GM18505 (cell line): ENCODE results near the gene ARF1.

ENCODE experiments used
- ATAC-seq: cut with Tn5 transposase; IDR thresholded peaks from one replicate; pipeline ENCODE4 v1.9.1; 2021; ENCODE audit not compliant: unreplicated experiment
- POLR2A ChIP-seq: IDR thresholded peaks from 4 replicates; pipeline ENCODE4 v1.6.1; 2011; ENCODE audit warnings: borderline replicate concordance; ENCODE audit not compliant: insufficient read depth, insufficient read length; ENCODE audit errors: extremely low read depth

Gene ARF1

DNA sequence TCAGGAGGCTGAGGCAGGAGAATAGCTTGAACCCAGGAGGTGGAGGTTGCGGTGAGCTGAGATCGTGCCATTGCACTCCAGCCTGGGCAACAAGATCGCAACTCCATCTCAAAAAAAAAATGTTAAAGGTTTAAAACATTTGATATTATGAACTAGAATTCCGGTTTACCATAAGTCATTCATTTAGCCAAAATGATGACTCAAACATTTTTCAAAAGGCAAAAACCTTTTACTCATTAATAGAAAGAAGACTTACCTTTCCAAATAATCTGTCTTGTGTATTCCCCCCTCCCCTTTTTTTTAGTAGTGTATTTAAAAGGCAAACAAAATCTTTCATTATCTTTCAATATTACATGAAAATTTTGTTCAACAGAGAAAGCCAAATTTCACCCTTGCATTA, 34.8 kb downstream of the ARF1 start:
- ATAC-seq, result no peak
- TF ChIP-seq POLR2A, result no peak

GRCh38 chr1:228118040-228118439, 35.5 kb downstream of the ARF1 start:
- no peak for TF ChIP-seq POLR2A
- ATAC-seq, result no peak

- no peak for ATAC-seq
Observed at GRCh38 chr1:228120351-228120750, 37.8 kb downstream of the ARF1 start.

DNA sequence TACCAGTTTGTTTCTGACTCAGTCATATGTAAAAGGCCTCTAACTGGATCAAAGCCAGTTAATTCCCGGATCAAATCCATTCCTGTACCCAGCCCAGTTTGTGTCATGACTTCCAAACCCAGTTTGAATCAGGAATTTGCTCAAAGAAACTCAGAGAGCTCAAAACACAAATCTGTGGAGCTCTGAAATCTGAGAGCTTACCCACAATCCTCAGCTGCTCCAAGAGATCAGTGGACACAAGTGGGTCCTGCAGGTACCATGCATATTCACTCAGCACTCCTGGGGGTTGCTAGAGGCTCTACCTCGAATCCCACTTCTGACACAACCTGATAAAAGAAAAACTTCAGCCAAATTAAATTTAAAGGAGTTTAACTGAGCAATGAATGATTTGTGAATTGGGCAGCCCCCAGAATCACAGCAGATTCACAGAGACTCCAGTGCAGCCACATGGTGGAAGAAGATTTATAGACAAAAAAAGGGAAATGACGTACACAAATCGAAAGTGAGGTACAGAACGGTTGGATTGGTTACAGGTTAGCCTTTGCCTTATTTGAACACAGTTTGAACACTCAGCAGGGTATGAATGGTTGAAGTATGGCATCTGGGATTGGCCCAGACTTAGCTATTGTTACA, 38.5 kb downstream of the ARF1 start:
- TF ChIP-seq POLR2A, result no peak
- no peak for ATAC-seq

More at GRCh38 chr1:228120351-228120750, 37.8 kb downstream of the ARF1 start:
- TF ChIP-seq POLR2A, result no peak

GRCh38 chr1:228122921-228123441, 40.5 kb downstream of the ARF1 start:
- no peak for ATAC-seq
- TF ChIP-seq POLR2A, result no peak

DNA sequence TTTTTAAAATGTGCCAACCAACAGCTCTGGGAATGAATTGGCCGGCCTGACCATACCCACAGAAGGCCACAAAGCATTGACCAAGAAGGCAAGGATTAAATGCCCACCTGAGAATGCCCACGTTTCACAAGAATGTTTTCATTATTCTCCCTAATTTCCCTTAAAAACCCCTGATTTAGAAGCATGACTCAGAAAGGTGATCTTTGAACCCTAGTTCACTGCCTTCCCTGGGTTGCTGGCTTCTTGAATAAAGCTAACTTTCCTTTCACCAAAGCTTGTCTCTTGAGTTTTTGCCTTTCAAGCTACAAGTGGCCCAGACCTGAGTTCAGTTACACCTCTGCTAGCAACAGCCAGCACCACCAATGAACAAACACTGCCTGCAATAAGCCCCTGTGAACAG, 41.0 kb downstream of the ARF1 start:
- no peak for ATAC-seq
- no peak for TF ChIP-seq POLR2A

- TF ChIP-seq POLR2A, result no peak
- no peak for ATAC-seq
Observed at GRCh38 chr1:228125185-228125584, 42.7 kb downstream of the ARF1 start.

DNA sequence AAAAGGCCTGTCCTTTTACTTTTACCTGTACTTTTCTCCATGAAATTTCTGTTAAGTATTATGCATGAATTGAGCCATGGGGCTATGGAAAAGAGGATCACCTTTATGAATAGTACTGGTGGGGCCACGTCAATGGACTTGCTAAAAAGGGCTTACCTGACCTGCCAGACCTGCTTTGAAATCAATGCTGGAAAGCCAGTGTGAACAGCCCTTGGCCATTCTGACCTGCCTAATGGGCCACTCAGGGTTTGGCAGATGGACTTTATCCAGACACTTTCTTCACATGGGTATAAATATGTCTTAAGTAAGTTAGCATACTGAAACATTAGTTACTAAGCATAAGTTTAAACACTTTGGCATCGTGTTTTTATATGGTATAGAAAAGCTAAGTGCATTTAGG, 49.3 kb downstream of the ARF1 start:
- no peak for ATAC-seq
- no peak for TF ChIP-seq POLR2A

- ATAC-seq, result no peak
- TF ChIP-seq POLR2A, result no peak
Observed at GRCh38 chr1:228134591-228134990, 52.1 kb downstream of the ARF1 start.

GRCh38 chr1:228136901-228137300, 54.4 kb downstream of the ARF1 start:
- TF ChIP-seq POLR2A, result no peak
- no peak for ATAC-seq

- TF ChIP-seq POLR2A, result no peak
- ATAC-seq, result no peak
Observed at GRCh38 chr1:228139406-228139930, 57.0 kb downstream of the ARF1 start.

DNA sequence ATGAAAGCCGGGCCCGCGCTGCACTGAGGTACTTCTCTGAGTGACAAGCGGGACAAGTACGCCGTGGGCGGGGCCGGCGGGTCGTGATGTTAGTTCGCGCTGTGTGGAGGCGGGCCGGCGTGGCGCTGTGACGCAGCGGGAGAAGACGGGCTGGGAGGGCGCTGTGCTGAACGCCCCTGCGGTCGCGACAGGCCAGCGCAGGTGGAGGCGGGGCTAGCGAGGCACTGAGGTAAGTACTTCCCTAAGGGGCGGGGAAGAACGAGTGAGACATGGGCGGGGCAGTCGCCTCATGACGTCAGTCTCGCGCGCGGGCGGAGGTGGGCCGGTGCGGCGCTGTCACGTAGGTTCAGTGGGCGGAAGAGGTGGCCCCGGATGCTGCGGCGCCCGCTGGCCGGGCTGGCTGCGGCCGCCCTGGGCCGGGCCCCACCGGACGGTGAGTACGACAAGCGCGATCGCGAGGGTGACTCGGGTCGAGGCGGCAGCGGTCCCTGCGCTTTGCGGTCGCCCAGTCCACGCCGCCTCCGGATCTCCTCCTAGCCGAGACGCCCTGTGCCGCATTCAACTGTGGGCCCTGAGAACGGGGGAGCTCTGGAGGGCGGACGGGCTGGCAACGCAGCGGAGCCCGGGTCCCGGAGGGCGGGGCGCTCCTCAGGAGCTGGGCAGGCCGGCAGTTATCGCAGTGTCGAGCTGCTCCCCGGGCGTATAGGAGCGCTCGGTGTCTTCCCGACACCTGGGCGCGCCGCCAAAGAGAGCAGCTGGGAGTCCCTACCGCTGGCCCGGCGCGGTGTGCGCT, 57.6 kb downstream of the ARF1 start, which contains the start of gene GUK1:
GUK1 (plus strand) TSS at position 349 of the 793 bp plus-strand sequence; CDS start at position 373, 24 bp downstream.
- peak; percentile 92 for TF ChIP-seq POLR2A
- peak; percentile 88 for ATAC-seq

- no peak for ATAC-seq
- TF ChIP-seq POLR2A, result no peak
Observed at GRCh38 chr1:228140724-228141225, 58.3 kb downstream of the ARF1 start.
